GM18858 (cell line): ENCODE data around the gene IL36A.

Experiments used
- ATAC-seq: cut with Tn5 transposase; IDR thresholded peaks from one replicate; pipeline ENCODE4 v1.9.1; 2021; ENCODE audit not compliant: unreplicated experiment

Gene IL36A, protein sequence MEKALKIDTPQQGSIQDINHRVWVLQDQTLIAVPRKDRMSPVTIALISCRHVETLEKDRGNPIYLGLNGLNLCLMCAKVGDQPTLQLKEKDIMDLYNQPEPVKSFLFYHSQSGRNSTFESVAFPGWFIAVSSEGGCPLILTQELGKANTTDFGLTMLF

DNA sequence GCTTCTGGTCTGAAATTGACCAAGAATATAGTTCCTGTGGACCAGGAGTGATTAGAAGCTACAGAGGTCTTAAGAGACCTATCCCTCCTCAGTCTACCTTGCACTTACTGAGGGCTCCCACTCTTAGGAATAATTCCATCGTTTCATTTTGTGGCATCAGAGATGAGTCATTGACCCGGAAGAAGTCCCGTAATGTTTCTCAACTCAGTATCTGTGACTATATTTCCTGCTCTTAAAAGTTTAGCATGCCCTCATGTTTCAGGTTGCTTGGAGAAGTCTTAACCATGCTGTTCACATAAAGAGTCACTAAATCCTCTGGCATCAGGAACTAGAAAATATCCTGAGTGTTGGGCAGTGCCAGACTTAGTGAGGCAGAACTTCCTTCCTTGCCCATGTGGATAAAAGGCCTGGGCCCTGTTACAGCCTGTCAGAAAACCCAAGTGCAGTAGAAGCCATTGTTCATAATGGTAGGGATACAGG, at the start of gene IL36A:
Gene IL36A (plus strand): TSS at position 430 of the 480 bp plus-strand sequence. CDS start 413 bp downstream, outside the sequence.
- ATAC-seq, result no peak

DNA sequence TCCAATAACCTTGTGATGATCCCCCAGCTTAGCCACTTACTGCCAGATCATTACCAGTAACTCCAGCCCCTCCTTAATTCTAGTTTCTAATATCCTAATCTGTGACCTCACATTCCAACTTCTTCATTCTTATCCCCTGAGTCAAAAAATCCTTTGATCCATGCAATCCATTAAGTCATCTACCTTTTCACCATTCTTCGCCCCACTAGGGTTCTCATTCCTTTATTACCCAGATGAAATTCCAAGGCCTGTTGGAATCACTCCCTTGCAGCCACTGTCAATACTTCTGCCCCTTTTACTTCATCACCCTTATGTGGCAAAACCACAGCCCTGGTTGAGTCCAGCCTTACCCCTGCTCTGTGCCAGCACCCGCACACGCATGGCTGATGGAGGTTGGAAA, 47.7 kb upstream of the IL36A start:
- ATAC-seq, result no peak

DNA sequence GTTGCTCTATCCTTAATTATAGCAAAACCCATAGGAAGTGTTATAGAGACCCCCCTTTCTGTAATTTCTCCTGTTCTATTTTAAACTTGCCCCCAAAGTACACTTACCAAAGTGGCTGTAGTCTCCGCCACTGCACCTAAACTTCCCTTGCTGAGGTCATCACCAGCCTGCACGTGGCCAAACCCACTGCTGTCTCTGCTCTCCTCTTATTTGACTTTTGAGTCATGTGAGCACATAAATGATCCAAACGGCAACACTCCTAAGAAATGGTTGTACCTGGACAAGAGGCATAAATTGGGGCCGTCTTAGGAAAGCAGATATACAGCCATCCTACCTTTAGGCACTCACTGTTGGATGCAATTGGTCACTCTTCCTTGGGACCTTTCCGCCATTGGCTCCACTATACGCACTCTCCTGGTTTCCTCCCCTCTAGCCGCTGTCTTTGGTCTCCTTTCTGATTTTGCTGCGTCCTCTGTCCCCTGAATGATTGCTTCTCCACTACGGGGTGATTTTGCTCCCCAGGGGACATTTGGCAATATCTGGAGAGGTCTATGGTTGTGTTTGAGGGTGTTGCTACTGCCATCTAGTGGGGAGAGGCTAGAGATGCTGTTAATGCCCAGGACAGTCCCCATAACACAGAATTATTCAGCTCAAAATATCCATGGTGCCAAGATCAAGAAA, 46.7 kb upstream of the IL36A start:
- ATAC-seq, result no peak

DNA sequence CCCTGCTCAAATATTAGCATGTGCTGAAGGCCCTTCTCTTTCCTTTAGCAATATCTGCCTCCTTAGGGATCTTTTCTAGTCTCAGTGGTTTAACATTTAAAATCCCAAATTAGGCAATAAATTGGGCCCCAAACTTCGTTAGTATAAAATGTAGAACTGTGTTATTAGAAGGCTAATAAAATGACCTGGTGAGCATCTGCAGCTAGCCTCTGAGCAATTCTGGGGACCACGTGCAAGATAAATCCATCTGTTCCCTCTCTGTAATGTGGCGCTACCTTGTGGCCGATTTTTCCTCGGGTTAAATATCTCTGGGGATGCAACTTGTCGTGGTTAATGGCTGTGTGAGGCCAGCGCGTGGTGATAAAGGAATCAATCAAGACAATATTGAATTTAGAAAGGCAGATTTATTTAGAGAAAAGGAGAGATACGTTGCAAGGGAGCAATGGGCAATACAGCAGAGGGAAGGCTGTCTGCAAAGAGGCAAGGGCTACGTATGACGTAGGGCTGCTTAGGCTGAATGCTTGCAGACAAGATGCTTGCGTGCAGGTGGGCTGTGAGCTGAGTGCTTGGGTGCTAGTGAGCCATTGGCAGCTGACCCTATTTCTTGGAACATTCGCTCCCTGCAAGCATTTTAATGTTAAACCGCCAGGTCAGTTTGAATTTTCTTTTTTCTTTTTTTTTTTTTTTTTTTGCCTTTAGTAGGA, 46.0 kb upstream of the IL36A start:
- ATAC-seq, result no peak

DNA sequence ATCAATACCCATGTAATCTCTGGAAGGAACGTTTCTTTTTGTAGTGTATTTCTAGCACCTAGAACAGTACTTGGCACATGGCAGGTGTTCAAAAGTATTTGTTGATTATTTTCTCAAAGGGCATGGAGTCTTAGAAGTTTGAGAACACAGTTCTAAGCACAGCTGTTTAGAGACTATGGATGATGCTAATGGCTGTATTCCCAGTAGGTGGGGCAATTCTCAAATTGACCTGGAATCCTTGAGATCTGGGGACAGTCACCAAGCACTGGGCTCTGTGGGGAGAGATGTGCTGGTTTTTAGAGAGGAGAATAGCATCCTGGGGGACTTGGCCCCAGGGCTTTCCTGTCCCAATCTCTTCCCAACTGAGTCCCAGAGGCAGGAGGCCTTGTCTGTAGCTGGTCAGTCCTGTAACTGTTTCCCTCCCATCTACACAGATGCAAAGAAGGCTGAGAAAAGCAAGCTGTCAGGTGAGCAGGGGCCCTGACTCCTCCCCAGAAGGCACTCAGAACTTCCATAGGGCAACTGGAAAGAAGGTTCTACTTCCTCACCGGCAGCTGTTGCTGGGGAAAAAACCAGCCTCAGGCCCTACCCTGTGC, 44.9 kb upstream of the IL36A start:
- no peak for ATAC-seq

DNA sequence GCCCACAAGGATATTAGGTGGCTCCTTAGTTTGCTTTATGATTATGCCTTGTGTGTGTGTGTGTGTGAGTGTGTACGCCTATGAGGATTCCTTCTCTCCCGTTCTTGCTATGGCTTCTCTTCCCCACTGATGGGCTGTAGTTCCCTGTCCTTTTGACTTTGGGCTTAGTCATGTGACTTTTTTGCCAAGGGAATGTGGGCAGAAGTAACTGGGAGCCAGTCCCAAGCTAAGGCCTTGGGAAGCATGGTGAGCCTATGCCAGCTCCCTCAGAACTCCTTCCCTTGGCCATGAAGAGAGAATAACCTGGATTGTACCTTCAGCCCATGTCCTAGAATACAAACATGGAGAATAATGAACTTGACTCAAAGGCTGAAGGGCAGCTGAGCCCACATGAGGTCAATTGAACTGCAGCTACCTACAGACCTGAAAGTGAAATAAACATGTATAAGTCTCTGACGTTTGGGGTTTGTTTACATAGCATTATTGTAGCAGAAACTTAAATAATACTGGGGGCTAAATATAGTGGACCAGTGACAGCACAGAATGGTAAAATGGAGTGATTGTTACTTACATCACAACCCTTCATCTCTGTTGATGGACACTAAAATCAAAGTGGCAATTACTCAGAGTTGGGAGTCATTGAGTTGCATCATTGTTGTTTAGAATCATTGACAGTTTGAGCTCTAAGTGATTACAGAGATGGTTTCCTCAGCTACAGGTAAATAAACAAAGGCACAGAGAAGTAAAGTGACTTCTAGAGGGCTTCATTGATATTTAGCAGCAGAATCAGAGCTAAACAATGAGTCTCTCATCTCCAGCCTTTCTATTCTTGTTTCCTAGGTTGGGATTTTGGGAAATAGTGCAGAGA, 42.7 kb upstream of the IL36A start:
- ATAC-seq, result no peak

DNA sequence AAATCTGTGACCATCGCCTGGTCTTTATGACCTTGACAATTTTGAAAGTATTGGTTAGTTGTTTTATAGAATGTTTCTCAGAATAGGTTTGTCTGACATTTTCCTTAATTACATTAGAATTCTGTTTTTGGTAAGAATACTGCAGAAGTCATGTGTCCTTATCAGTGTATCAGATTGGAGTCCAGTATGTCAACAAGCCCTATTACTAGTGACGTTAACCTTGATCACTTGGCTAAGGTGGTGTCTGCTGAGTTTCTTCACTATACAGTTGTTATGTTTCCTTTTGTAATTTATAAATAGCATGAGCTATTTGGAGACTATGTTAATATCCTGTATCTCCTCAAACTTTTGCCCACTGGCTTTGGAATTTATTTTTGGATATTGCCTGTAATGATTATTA, 38.2 kb upstream of the IL36A start:
- ATAC-seq, result no peak

DNA sequence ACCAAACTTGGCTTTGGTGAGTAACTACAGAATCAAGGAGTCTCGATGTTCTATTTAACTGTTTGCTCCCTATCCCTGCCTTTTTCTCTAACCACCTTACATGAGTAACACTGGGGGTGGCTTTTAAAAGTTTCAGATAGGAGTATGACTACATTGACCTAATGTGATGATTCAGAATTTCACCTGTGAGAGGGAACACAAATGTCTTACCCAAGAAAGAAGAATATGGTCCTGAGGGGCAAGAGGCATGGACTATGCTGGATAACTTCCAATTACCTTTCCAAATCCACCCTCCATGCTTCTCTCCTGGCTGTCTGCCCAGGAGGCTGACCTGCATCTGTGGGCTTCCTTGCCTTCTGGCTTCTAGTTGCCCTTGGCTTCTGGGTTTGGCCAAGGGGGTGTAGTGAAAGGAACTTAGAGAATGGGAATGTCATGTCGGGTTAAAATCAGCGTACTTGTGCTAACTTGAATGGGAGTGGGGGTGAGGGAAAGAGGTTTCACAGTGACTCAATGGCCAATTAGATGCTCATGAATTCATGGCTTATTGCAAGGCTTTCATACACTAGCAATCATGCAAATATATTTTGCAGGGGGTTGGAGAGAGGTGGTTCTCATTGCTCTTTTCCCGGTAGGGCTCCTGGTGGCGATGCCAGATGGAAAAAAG, 32.7 kb upstream of the IL36A start:
- no peak for ATAC-seq

DNA sequence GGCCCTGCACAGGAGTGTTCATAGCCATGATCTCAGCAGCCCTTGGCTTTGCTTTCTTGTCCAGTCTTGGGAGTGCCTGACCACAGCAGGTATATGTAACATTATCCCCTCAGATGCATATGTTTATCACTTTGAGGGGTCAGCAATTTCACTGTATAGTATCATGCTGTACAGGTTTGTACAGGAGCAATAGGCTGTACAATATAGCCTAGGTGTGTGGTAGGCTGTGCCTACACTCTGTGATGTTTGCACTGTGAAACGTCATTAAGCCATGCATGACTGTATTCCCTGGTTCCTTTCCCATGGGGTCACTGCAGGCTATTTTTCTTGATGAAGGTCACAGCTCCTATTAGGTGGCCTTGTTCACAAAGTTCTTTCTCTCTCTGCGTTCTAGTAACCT, 32.1 kb upstream of the IL36A start:
- ATAC-seq, result no peak

DNA sequence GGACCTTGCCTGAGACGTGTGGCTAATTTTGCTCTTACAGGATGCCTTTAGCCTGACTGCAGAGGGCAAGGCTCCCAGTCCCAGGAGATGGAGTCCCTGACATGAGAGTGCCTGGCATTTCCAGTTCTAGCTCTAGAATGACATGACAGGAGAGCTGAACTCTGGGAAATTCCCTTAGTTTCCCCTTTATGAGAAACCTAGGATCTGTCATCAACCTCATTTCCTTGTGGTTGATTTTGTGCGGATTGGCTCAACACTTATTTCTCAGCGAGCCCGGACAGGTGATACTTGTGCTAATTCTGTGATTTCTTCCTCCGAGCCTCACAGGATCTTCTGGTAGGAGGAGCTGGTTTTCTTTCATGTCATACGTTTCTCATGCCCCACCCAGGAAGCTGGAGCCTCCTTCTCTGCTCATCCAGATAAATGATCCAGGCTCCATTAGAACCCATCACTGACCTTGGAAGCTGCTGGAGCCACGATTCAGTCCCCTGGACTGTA, 27.7 kb upstream of the IL36A start, which contains the start of gene IL36G:
Gene IL36G (plus strand): TSS at position 448 of the 498 bp plus-strand sequence. CDS start 633 bp downstream, outside the sequence.
- no peak for ATAC-seq

DNA sequence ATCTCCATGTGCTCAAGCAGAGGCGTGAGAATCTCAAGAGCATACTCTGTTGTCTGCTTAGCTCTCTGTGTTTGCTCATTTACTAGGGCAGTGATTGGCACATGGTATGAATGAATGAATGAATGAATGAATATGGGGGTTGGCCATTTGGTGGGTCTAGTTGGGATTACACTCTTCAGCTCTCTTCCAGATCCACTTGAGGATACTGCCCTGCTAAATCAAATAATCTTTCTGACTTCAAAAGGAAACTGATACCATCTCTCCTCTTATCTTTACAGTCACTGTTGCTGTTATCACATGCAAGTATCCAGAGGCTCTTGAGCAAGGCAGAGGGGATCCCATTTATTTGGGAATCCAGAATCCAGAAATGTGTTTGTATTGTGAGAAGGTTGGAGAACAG, 25.5 kb upstream of the IL36A start:
- no peak for ATAC-seq

DNA sequence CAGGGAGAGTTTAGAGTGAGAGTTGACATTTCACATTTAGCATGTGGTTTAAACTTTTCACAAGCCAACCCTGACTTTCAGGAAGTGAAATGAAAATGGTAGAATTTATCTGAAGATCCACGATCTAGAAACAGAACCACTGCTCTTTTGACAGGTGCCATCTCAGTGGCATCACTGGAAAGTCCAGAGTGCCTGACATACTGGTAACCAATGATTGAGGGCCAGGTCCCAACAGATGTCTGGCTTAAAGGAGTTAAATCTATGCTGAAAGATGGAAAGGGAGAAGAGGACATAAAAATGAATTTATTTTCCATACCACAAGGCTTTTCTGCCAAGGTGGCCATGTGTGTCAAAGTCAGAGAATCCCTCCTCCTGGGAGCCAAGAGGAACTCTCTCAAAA, 24.7 kb upstream of the IL36A start:
- ATAC-seq, result no peak

DNA sequence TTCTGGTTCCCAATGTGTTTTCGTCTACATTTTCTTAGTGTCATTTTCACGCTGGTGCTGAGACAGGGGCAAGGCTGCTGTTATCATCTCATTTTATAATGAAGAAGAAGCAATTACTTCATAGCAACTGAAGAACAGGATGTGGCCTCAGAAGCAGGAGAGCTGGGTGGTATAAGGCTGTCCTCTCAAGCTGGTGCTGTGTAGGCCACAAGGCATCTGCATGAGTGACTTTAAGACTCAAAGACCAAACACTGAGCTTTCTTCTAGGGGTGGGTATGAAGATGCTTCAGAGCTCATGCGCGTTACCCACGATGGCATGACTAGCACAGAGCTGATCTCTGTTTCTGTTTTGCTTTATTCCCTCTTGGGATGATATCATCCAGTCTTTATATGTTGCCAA, 20.2 kb upstream of the IL36A start:
- no peak for ATAC-seq

DNA sequence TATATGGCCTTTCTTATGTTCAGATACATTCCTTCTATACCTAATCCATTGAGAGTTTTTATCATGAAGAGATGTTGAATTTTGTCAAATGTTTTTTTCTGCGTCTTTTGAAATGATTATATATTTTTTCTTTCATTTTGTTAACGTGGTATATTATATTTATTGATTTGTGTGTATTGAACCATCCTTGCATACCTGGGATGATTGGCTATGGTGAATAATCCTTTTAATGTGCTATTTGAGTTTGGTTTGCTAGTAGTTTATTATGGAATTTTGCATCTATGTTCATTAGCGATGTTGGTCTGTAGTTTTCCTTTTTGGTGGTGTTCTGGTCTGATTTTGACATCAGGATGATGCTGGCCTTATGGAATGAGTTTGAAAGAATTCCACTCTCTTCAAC, 15.6 kb upstream of the IL36A start:
- no peak for ATAC-seq

DNA sequence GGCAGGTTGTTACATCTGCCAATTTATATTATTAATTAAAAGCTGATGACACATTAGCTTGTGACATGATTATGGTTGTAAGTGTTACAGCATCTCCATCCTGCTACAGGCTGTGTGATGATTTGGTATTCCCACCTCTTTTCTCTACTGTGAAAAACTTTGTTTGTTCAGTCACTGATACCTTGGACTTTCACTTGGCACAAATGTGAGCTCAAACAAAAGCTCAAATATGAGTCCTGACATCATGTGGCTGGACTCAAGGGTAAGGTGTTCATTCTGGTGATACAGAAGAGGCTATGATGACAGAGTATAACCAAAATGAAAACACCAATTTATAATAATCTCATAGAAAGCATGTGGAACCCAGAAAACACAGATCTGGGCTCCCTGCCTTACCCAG, 11.4 kb upstream of the IL36A start:
- ATAC-seq, result no peak

DNA sequence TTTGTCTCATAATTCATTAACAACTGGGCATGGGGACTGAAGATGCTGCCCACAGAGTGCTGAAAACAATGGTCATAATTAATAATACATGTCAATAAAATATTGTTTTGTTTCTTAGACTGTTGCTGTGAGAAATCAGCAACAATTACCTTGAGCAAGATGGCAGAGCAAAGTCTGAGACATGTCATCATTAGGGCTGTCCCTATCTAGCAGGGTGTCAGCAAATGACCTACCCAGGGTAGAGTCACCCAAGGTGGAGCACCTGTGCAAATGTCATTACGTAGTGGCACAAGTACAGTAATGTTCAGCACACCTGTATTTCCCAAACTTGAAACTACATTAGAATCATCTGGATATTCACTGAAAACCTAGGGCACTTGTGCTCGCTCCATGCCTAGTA, 10.6 kb upstream of the IL36A start:
- ATAC-seq, result no peak

DNA sequence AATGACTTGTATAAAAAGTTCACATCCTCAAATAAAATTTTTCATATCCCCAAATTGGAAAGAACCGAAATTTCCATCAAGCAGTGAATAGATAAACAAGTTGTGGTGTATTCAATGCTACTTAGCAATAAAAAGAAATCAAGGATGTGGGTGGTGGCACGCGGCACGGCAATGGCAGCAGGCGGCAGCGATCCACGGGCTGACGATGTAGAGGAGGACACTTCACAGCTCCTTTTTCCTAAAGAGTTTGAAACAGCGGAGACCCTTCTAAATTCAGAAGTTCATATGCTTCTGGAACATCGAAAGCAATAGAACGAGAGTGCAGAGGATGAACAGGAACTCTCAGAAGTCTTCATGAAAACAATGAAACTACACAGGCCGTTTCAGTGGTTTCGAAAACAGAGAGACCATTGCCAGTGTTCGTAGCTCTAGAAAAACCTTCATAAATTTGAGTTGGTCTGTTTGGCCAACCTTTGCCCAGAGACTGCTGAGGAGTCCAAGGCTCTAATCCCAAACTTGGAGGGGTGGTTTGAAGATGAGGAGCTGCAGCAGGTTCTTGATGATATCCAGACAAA, 9.8 kb upstream of the IL36A start:
- ATAC-seq, result no peak

DNA sequence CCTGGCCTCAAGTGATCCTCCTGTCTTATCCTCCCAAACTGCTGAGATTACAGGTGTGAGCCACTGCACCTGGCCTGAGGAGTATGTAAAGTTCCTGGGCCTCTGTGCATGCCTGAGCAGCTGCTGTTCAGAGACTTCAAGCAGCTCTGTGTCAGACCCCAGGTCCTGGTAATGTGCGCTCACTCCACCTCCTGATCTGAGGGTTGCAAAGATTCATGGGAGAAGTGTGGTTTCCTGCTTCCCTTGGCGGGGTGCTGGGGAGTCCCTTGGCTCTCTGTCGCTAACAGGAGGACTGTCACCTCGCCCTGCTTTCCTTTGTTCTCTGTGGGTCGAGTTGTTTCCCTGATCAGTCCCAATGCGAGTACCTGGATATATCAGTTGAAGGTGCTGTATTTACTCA, 8.6 kb upstream of the IL36A start:
- ATAC-seq, result no peak

DNA sequence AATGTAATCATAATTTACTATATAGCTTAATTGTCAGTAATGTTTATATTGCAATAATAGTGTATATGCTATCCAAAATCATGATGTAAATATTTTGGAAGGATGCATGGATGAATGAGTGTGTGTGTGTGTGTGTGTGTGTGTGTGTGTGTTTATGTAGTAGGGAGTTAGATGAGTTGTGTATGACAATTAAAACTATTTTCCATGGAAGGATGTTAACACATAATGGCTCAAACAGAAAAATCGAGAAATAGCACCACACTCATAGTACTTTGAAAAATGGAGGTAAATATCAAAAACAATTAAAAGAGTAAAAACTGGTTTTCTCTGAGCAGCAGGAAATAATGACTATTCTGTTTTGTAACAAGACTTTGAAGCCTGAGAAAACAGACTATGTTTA, 8.1 kb upstream of the IL36A start:
- ATAC-seq, result no peak

DNA sequence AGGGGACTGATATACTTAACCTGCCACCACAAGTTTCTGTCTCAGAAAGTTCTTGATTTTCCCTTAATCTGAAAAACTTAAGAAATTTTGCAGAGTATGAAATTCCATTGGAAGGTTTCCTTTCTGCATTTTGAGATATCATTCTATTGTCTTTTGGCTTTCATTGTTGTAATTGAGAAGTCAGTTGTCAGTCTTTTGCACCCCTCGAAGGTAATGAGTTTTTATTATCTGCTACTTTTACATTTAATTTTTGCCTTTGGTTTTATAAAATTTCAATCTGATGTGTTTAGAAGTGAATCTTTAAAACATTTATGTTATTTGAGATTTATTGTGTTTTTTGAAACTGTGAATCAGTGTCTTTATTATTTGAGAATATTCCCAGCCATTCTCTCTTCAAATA, 4.8 kb upstream of the IL36A start:
- ATAC-seq, result no peak
